K562 (cell line): ENCODE measurements around the gene MLLT6. TPM values are rescaled to one million over a fixed set of nuclear protein-coding genes. Genes with fewer than 3 reads are reported as not detected.
A peak's percentile ranks its signal among the peaks of the same experiment; 100 is the strongest.

Experiments
- BHLHE40 ChIP-seq: IDR thresholded peaks from 2 replicates; pipeline ENCODE4 v1.6.1; 2011; ENCODE audit warnings: low read length, improper control_type of control experiment
- HMBOX1 ChIP-seq: sonication (generic); IDR thresholded peaks from 2 replicates; pipeline ENCODE4 v1.6.1; 2016
- IFI16 ChIP-seq: fragments of 250-450 bp; sonication (Bioruptor Pico); IDR thresholded peaks from 2 replicates; pipeline ENCODE4 v2.1.2; 2022; ENCODE audit warnings: mild to moderate bottlenecking, inconsistent platforms
- MCM2 ChIP-seq: fragments of 450-650 bp; IDR thresholded peaks from 2 replicates; pipeline ENCODE4 v1.6.1; 2017; ENCODE audit warnings: low read depth, mild to moderate bottlenecking
- MXD1 ChIP-seq: fragments of 250-450 bp; sonication (Bioruptor Pico); IDR thresholded peaks from 2 replicates; pipeline ENCODE4 v1.8.0; 2021; ENCODE audit warnings: borderline replicate concordance, mild to moderate bottlenecking, moderate library complexity; ENCODE audit not compliant: poor library complexity, severe bottlenecking
- POLR2G ChIP-seq: fragments of 200-400 bp; formaldehyde crosslinking; IDR thresholded peaks from 2 replicates; pipeline ENCODE4 v1.6.1; 2017; ENCODE audit warnings: low read depth, mild to moderate bottlenecking, antibody characterized with exemption, low read length, moderate library complexity
- POU5F1 ChIP-seq: fragments of 150-350 bp; IDR thresholded peaks from 2 replicates; pipeline ENCODE4 v1.6.1; 2014; ENCODE audit warnings: borderline replicate concordance, low read length, low read depth, mild to moderate bottlenecking; ENCODE audit not compliant: partially characterized antibody
- RFX7 ChIP-seq: fragments of 250-450 bp; sonication (Bioruptor Pico); IDR thresholded peaks from 2 replicates; pipeline ENCODE4 v1.5.1; 2021; ENCODE audit warnings: mild to moderate bottlenecking
- RNF2 ChIP-seq: sonication (generic); IDR thresholded peaks from 2 replicates; pipeline ENCODE4 v1.6.1; 2016
- SAFB ChIP-seq: fragments of 200-400 bp; formaldehyde crosslinking; IDR thresholded peaks from 2 replicates; pipeline ENCODE4 v1.6.1; 2017; ENCODE audit warnings: low read depth, low read length, borderline replicate concordance
- TCF3 ChIP-seq: sonication (generic); formaldehyde crosslinking; IDR thresholded peaks from 2 replicates; pipeline ENCODE4 v1.4.0; 2020; ENCODE audit warnings: mild to moderate bottlenecking, missing genetic modification reagents
- THRAP3 ChIP-seq: fragments of 450-650 bp; IDR thresholded peaks from 2 replicates; pipeline ENCODE4 v1.6.1; 2016; ENCODE audit warnings: mild to moderate bottlenecking, inconsistent platforms, borderline replicate concordance
- YBX1 ChIP-seq: fragments of 450-650 bp; IDR thresholded peaks from 2 replicates; pipeline ENCODE4 v1.7.1; 2016; ENCODE audit warnings: mild to moderate bottlenecking
- ZBTB8A ChIP-seq: fragments of 450-650 bp; IDR thresholded peaks from 2 replicates; pipeline ENCODE4 v1.6.1; 2018; ENCODE audit warnings: mild to moderate bottlenecking, moderate library complexity; ENCODE audit not compliant: partially characterized antibody
- ZFX ChIP-seq: sonication (generic); formaldehyde crosslinking; IDR thresholded peaks from 2 replicates; pipeline ENCODE4 v1.8.0; 2022; ENCODE audit warnings: mild to moderate bottlenecking, missing genetic modification reagents, moderate library complexity
- ZKSCAN3 ChIP-seq: fragments of 250-450 bp; sonication (Bioruptor Pico); IDR thresholded peaks from 2 replicates; pipeline ENCODE4 v1.4.0; 2020
- ZNF134 ChIP-seq: fragments of 250-450 bp; sonication (Bioruptor Pico); conservative IDR thresholded peaks from 2 replicates; pipeline ENCODE4 v1.4.0; 2020
- ZNF384 ChIP-seq: IDR thresholded peaks from 2 replicates; pipeline ENCODE4 v1.6.1; 2012; ENCODE audit warnings: low read depth, low read length, improper control_type of control experiment
- polyA plus RNA-seq, 8 experiments: library from polyadenylated mRNA; depleted of rRNA in 4 of 8; stranded (reverse) in 5 of 8; unstranded in 3 of 8; fragments of >200 nt; fragmentation: Nextera tagmentation in 2 of 8; fragmentation: Illumina TruSeq in 1 of 8; extraction: Ambion mirVana in 2 of 8; extraction: Trizol in 1 of 8; gene quantifications; 2 replicates each; pipeline versions ENCODE4 v1.2.1 to v1.2.3, GENCODE V29; 2011 to 2014; ENCODE audit warnings: inconsistent platforms in 1 of 8, missing spikeins in 1 of 8
- total RNA-seq, 7 experiments: library from RNA; depleted of rRNA in 6 of 7; stranded (reverse); fragments of >200 nt in 6 of 7; fragmentation: Illumina TruSeq in 2 of 7; extraction: Trizol in 2 of 7; gene quantifications; 2 replicates each; pipeline versions ENCODE4 v1.2.1 to v1.2.3, GENCODE V29; 2011 to 2021; ENCODE audit warnings: low replicate concordance in 1 of 7
- TF ChIP-seq, protein P1 (sequence below): fragments of 250-450 bp; sonication (Bioruptor Pico); IDR thresholded peaks from 2 replicates; pipeline ENCODE4 v1.5.0; 2021; ENCODE audit warnings: mild to moderate bottlenecking, borderline replicate concordance
- TF ChIP-seq, protein P2 (sequence below): sonication (generic); formaldehyde crosslinking; IDR thresholded peaks from 2 replicates; pipeline ENCODE4 v1.8.1; 2023; ENCODE audit warnings: mild to moderate bottlenecking, missing genetic modification reagents
- TF ChIP-seq, protein P3 (sequence below): fragments of 250-450 bp; sonication (Bioruptor Pico); IDR thresholded peaks from 2 replicates; pipeline ENCODE4 v1.8.0; 2021; ENCODE audit warnings: moderate library complexity, mild to moderate bottlenecking, inconsistent platforms

The MLLT6 gene
- total and polyA plus RNA-seq, 9 of the 15 experiments (the other 6 are each of a cell fraction or from before 2014, with no cell fraction given) = 3.1 to 71.7 (median 30.0) TPM

- TF ChIP-seq HMBOX1 (no peak), BHLHE40 (peak; percentile 85), MCM2 (no peak), ZBTB8A (no peak), ZNF134 (CRISPR knock-in tag) (no peak), MXD1 (CRISPR knock-in tag) (peak; percentile 79), IFI16 (CRISPR knock-in tag) (no peak), ZFX (peak; percentile 35; the same call in 1 of the 2 replicates), SAFB (peak; percentile 72), POU5F1 (no peak), ZNF384 (no peak), RNF2 (peak; percentile 62; the same call in 1 of the 2 replicates), YBX1 (no peak), POLR2G (peak; percentile 91), RFX7 (CRISPR knock-in tag) (no peak), TCF3 (0 out of 2 replicates have a peak, but pooled peaks have one; percentile 13), THRAP3 (no peak), ZKSCAN3 (CRISPR knock-in tag) (no peak)
- TF ChIP-seq, protein P1, sequence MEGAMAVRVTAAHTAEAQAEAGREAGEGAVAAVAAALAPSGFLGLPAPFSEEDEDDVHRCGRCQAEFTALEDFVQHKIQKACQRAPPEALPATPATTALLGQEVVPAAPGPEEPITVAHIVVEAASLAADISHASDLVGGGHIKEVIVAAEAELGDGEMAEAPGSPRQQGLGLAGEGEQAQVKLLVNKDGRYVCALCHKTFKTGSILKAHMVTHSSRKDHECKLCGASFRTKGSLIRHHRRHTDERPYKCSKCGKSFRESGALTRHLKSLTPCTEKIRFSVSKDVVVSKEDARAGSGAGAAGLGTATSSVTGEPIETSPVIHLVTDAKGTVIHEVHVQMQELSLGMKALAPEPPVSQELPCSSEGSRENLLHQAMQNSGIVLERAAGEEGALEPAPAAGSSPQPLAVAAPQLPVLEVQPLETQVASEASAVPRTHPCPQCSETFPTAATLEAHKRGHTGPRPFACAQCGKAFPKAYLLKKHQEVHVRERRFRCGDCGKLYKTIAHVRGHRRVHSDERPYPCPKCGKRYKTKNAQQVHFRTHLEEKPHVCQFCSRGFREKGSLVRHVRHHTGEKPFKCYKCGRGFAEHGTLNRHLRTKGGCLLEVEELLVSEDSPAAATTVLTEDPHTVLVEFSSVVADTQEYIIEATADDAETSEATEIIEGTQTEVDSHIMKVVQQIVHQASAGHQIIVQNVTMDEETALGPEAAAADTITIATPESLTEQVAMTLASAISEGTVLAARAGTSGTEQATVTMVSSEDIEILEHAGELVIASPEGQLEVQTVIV = no peak
- TF ChIP-seq, protein P2, sequence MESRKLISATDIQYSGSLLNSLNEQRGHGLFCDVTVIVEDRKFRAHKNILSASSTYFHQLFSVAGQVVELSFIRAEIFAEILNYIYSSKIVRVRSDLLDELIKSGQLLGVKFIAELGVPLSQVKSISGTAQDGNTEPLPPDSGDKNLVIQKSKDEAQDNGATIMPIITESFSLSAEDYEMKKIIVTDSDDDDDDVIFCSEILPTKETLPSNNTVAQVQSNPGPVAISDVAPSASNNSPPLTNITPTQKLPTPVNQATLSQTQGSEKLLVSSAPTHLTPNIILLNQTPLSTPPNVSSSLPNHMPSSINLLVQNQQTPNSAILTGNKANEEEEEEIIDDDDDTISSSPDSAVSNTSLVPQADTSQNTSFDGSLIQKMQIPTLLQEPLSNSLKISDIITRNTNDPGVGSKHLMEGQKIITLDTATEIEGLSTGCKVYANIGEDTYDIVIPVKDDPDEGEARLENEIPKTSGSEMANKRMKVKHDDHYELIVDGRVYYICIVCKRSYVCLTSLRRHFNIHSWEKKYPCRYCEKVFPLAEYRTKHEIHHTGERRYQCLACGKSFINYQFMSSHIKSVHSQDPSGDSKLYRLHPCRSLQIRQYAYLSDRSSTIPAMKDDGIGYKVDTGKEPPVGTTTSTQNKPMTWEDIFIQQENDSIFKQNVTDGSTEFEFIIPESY (CRISPR knock-in tag) = no peak
- TF ChIP-seq, protein P3, sequence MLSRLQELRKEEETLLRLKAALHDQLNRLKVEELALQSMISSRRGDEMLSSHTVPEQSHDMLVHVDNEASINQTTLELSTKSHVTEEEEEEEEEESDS (CRISPR knock-in tag) = no peak
Observed at GRCh38 chr17:38674749-38675615, 30.1 kb upstream of the MLLT6 start, which contains the start of gene EPOP (continued).
